Nephron (organoid): ENCODE results near the gene NR1D1.

Experiments
- H3K27ac Mint-ChIP-seq, 3 experiments: 2 replicates each; pipeline ENCODE4 v1.8.0; 2020; ENCODE audit warnings: mixed read lengths in 3 of 3, mild to moderate bottlenecking in 2 of 3, moderate library complexity in 1 of 3
- H3K27me3 Mint-ChIP-seq: 2 replicates; pipeline ENCODE4 v1.8.0; 2021; ENCODE audit warnings: low read depth, mild to moderate bottlenecking, moderate library complexity, mixed read lengths
- H3K36me3 Mint-ChIP-seq: 2 replicates; pipeline ENCODE4 v1.8.0; 2020; ENCODE audit warnings: low read depth, mixed read lengths
- H3K4me1 Mint-ChIP-seq: 2 replicates; pipeline ENCODE4 v1.8.0; 2020; ENCODE audit warnings: mixed read lengths
- H3K4me3 Mint-ChIP-seq, 3 experiments: 2 replicates each; pipeline ENCODE4 v1.8.0; 2020; ENCODE audit warnings: mild to moderate bottlenecking in 3 of 3, mixed read lengths in 3 of 3, moderate library complexity in 2 of 3
- H3K9me3 Mint-ChIP-seq: 2 replicates; pipeline ENCODE4 v1.8.0; 2020; ENCODE audit warnings: mixed read lengths
- TF ChIP-seq, protein P1 (sequence below), 3 experiments: fragments of 200-600 bp; sonication (generic); IDR thresholded peaks; one replicate each; pipeline ENCODE4 v1.5.0; 2021; ENCODE audit warnings: antibody characterized with exemption in 3 of 3; ENCODE audit not compliant: unreplicated experiment in 3 of 3

NR1D1 gene

DNA sequence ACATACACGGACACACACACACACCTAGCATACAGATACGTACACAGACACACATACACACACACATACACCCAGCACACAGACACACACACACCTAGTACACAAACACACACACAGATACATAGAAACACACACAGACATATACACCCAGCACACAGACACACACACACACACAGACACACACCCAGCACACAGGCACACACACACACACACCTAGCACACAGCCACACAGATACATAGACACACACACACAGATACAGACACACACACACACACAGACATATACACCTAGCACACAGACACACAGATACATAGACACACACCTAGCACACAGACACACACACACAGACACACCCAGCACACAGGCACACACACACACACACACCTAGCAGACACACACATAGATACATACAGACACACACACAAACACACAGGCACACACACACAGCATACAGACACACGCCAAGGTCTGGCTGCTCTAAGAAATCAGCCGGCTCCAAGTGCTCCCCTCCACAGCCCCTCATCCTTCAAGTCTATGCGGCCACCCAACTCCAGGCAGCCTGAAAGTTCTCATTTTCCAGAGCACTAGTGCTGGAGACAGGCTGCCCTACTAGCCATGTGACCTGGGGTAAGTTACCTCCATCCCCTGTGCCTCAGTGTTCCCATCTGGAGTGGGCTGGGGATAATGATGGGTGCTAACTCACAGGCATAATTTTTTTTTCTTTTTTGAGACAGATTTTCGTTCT, 13.2 kb downstream of the NR1D1 start:
- Mint-ChIP-seq H3K4me1 (peaks cover 32% of the 10 kb centered on the region), H3K27ac (peak overlapping the region; percentile 8 to 58 (median 20)), H3K27me3 (no peaks in the 10 kb centered on the region), H3K9me3 (no peaks in the 10 kb centered on the region), H3K36me3 (peaks cover 44% of the 10 kb centered on the region), H3K4me3 (peak overlapping the region in 1 of 3 experiments; percentile 14)
- TF ChIP-seq, protein P1, sequence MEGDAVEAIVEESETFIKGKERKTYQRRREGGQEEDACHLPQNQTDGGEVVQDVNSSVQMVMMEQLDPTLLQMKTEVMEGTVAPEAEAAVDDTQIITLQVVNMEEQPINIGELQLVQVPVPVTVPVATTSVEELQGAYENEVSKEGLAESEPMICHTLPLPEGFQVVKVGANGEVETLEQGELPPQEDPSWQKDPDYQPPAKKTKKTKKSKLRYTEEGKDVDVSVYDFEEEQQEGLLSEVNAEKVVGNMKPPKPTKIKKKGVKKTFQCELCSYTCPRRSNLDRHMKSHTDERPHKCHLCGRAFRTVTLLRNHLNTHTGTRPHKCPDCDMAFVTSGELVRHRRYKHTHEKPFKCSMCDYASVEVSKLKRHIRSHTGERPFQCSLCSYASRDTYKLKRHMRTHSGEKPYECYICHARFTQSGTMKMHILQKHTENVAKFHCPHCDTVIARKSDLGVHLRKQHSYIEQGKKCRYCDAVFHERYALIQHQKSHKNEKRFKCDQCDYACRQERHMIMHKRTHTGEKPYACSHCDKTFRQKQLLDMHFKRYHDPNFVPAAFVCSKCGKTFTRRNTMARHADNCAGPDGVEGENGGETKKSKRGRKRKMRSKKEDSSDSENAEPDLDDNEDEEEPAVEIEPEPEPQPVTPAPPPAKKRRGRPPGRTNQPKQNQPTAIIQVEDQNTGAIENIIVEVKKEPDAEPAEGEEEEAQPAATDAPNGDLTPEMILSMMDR (IDR thresholded peaks at IDR 0.05; ENCODE audit: unreplicated experiment in 3 of 3), result no peak

DNA sequence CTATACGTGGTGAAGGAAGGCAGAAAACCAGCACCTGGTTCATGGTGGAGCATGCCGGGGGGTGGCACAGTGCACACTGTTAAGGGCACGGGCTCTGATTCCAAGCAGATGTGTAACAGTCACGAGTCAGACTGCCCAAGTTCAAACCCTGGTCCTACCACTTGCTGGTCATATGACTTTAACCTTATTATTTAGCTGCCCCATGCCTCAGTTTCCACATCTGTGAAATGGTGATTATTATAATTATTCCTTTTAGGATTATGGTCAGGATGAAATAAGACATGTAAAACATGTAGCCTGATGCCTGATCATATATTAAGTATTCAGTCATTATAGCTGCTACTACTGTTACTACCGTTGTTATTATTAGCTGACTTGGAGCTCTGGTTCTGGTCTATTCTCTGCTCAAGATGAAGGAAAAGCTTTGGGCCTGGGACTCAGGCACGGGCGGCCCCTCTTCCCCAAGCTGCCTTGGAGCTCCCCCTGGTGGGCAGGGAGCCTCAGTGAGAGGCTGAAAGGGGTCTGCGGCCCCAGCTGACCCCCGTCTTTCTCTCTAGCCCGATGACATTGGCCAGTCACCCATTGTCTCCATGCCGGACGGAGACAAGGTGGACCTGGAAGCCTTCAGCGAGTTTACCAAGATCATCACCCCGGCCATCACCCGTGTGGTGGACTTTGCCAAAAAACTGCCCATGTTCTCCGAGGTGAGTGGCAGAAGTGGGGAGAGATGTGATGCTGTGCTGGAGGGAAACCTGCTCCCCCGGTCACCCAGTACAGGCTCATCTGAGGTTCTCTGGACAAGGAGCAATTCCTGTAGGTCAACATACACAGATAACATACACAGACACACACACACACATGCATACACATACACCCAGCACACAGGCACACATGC, 14.0 kb downstream of the NR1D1 start:
- TF ChIP-seq, protein P1 (IDR thresholded peaks at IDR 0.05; ENCODE audit: unreplicated experiment in 3 of 3), result peak; percentile 64 to 71 (median 70)
- Mint-ChIP-seq H3K9me3 (no peaks in the 10 kb centered on the region), H3K4me1 (peaks cover 27% of the 10 kb centered on the region), H3K27ac (peak overlapping the region; percentile 8 to 58 (median 20)), H3K4me3 (no peak overlapping the region), H3K27me3 (no peaks in the 10 kb centered on the region), H3K36me3 (peaks cover 44% of the 10 kb centered on the region)

DNA sequence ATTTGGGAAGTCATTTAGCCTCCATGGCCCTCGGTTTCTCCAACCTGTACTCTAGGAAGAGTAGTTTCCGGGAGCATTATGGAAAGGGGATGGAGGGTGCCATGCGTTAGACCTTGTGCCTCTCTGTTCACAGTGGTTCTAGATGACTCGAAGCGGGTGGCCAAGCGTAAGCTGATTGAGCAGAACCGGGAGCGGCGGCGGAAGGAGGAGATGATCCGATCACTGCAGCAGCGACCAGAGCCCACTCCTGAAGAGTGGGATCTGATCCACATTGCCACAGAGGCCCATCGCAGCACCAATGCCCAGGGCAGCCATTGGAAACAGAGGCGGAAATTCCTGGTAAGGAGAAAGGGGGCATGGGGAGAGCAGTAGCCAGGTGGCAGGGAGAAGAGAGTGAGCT, 15.9 kb downstream of the NR1D1 start:
- no peaks in the 10 kb centered on the region for H3K9me3 Mint-ChIP-seq

DNA sequence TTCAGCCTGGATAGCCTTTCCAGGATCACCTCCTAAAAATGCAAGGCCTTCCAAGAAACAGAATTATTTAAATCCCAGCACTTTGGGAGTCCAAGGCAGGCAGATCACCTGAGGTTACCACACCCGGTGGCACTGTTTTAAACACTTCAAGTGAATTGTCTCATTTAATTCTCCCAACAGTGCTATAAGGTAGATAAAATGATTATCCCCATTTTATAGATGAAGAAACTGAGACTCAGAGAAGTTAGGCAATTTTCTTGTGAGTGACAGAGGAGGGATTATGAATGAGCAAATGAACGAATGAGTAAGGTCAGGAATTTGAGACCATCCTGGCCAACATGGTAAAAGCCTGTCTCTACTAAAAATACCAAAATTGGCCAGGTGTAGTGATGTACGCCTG, 20.8 kb downstream of the NR1D1 start:
- peaks cover 25% of the 10 kb centered on the region for H3K4me1 Mint-ChIP-seq
- no peak overlapping the region for H3K27ac Mint-ChIP-seq
- no peaks in the 10 kb centered on the region for H3K9me3 Mint-ChIP-seq
- H3K27me3 Mint-ChIP-seq, result no peaks in the 10 kb centered on the region
- H3K36me3 Mint-ChIP-seq, result peaks cover 32% of the 10 kb centered on the region
- no peak overlapping the region for H3K4me3 Mint-ChIP-seq
- TF ChIP-seq, protein P1 (IDR thresholded peaks at IDR 0.05; ENCODE audit: unreplicated experiment in 3 of 3), result no peak

More for the DNA sequence above, 15.9 kb downstream of the NR1D1 start:
- TF ChIP-seq, protein P1 (IDR thresholded peaks at IDR 0.05; ENCODE audit: unreplicated experiment in 3 of 3), result no peak
- H3K36me3 Mint-ChIP-seq, result peaks cover 40% of the 10 kb centered on the region
- H3K4me1 Mint-ChIP-seq, result peaks cover 11% of the 10 kb centered on the region
- H3K4me3 Mint-ChIP-seq, result no peak overlapping the region
- H3K27ac Mint-ChIP-seq, result no peak overlapping the region
- no peaks in the 10 kb centered on the region for H3K27me3 Mint-ChIP-seq

DNA sequence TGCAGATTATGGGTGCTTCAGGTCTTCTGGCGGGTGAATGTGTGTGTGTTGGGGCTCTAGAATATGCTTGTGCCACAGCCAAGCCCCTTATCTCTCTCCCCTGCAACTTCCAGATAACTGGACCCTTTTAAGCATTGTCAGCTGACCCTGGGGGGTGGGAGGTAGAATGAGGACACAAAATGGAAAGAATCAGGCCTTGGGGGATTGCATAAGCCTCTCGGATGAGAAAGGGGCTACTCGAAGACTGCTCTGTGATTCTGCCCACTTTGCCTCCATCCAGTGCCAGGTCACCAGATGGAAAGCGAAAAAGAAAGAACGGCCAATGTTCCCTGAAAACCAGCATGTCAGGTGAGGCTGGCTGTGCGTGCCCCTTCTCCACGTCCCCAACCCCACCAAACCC, 23.8 kb downstream of the NR1D1 start:
- Mint-ChIP-seq H3K9me3 (no peaks in the 10 kb centered on the region), H3K4me1 (peaks cover 45% of the 10 kb centered on the region), H3K4me3 (no peak overlapping the region), H3K36me3 (peaks cover 20% of the 10 kb centered on the region), H3K27ac (peak overlapping the region in 2 of 3 experiments; percentile 39 to 90), H3K27me3 (no peaks in the 10 kb centered on the region)
- TF ChIP-seq, protein P1 (IDR thresholded peaks at IDR 0.05; ENCODE audit: unreplicated experiment in 3 of 3), result no peak
